Sigmoid colon (tissue), 4 donors: Measurements from ENCODE around the gene NEURL1.

Source experiments
- CTCF ChIP-seq, 4 experiments: fragments of 450-650 bp in 3 of 4; fragments of 200-600 bp in 1 of 4; IDR thresholded peaks; one replicate each; pipeline ENCODE4 v1.5.1; 2016 to 2019; ENCODE audit warnings: antibody characterized with exemption in 4 of 4, mild to moderate bottlenecking in 3 of 4, moderate library complexity in 2 of 4
- EP300 ChIP-seq, 4 donors: sonication (generic); formaldehyde crosslinking; IDR thresholded peaks; one replicate each; pipeline ENCODE4 v1.6.1; 2017; ENCODE audit warnings: antibody characterized with exemption in 4 of 4

- TF ChIP-seq CTCF (IDR thresholded peaks at IDR 0.05) (peak in 3 of 4 experiments; percentile 31 to 64 (median 45)), EP300 (IDR thresholded peaks at IDR 0.05) (no peak)
Observed at GRCh38 chr10:103481974-103482531, 11.5 kb upstream of the NEURL1 start.
